Vagina (tissue), 2 donors: ENCODE results near the gene ZNF549.
"Not testable (repeated sequence)": the region's sequence is repeated elsewhere in the genome, so short reads cannot be mapped to it uniquely, and the experiment has no call there.

Source experiments
- POLR2A ChIP-seq, 2 donors: fragments of 450-650 bp; IDR thresholded peaks; one replicate each; pipeline ENCODE4 v1.6.1; 2017; ENCODE audit warnings: antibody characterized with exemption in 2 of 2, mild to moderate bottlenecking in 2 of 2, moderate library complexity in 2 of 2
- POLR2AphosphoS5 ChIP-seq, 2 donors: sonication (generic); formaldehyde crosslinking; IDR thresholded peaks; one replicate each; pipeline ENCODE4 v1.9.0; 2017; ENCODE audit warnings: antibody characterized with exemption in 2 of 2, mild to moderate bottlenecking in 2 of 2, low read depth in 1 of 2; ENCODE audit not compliant: insufficient read depth in 1 of 2
- TF ChIP-seq, protein P1 (sequence below), 3 experiments: fragments of 450-650 bp in 2 of 3; fragments of 200-600 bp in 1 of 3; sonication (generic) in 1 of 3; IDR thresholded peaks; one replicate each; pipeline ENCODE4 v1.5.1; 2017 to 2019; ENCODE audit warnings: antibody characterized with exemption in 3 of 3, mild to moderate bottlenecking in 2 of 3, moderate library complexity in 2 of 3

DNA sequence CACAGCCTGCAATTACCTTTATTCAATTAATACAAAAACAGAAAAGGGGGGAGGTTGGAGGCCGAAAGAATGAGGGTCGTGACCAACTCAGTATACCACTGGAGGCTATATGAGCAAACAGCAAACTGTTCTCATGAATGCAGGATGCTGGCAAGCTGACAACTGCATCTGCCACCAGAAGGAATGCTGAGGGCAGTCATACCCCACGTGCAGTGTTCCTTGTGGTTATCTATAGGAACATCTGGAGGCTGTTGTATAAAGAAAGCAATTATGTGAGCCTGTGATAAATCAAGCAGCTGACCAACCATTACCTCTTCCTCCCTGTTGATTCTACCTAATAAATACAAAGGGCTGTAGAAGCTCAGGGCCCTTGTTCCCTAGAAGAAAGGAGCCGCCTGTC, 9.1 kb upstream of the ZNF549 start:
- TF ChIP-seq, protein P1, sequence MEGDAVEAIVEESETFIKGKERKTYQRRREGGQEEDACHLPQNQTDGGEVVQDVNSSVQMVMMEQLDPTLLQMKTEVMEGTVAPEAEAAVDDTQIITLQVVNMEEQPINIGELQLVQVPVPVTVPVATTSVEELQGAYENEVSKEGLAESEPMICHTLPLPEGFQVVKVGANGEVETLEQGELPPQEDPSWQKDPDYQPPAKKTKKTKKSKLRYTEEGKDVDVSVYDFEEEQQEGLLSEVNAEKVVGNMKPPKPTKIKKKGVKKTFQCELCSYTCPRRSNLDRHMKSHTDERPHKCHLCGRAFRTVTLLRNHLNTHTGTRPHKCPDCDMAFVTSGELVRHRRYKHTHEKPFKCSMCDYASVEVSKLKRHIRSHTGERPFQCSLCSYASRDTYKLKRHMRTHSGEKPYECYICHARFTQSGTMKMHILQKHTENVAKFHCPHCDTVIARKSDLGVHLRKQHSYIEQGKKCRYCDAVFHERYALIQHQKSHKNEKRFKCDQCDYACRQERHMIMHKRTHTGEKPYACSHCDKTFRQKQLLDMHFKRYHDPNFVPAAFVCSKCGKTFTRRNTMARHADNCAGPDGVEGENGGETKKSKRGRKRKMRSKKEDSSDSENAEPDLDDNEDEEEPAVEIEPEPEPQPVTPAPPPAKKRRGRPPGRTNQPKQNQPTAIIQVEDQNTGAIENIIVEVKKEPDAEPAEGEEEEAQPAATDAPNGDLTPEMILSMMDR (IDR thresholded peaks at IDR 0.05) = not testable (repeated sequence)
- not testable (repeated sequence) for TF ChIP-seq POLR2A (IDR thresholded peaks at IDR 0.05); POLR2AphosphoS5 (IDR thresholded peaks at IDR 0.05; ENCODE audit: insufficient read depth in 1 of 2, low read depth in 1 of 2)
